Left renal cortex interstitium (tissue), 4 donors: ENCODE measurements around the gene HPS4. TPM values are rescaled to one million over a fixed set of nuclear protein-coding genes. Genes with fewer than 3 reads are reported as not detected.
"Not testable (repeated sequence)": the region's sequence is repeated elsewhere in the genome, so short reads cannot be mapped to it uniquely, and the experiment has no call there.

ENCODE experiments used
- DNase-seq, 4 donors: peaks; one replicate each; pipeline ENCODE4 v3.0.0-alpha.2; 2013; ENCODE audit warnings: low read depth in 4 of 4, low spot score in 2 of 4, missing footprints in 1 of 4
- polyA plus RNA-seq, 4 donors: library from polyadenylated mRNA; unstranded; fragments of 120-200 nt; gene quantifications; one replicate each; pipeline ENCODE4 v1.2.1, GENCODE V29; 2013; ENCODE audit not compliant: insufficient read length in 4 of 4

HPS4 gene
- 10 to 100 TPM; 27.8 to 42.2 (median 36.5) TPM for polyA plus RNA-seq

- DNase-seq: peak; percentile 70 to 86 (median 85)
These were observed at the start of gene HPS4, which contains the start of gene SRRD for GRCh38 chr22:26483439-26484359. Gene HPS4 (minus strand): TSS chr22:26483783. CDS start chr22:26481762, 2,021 bp downstream. Gene SRRD (plus strand): TSS chr22:26483877. CDS start chr22:26483891, 14 bp downstream.

GRCh38 chr22:26529345-26529744 lies 45.8 kb upstream of the HPS4 start:
- DNase-seq: no peak

DNA sequence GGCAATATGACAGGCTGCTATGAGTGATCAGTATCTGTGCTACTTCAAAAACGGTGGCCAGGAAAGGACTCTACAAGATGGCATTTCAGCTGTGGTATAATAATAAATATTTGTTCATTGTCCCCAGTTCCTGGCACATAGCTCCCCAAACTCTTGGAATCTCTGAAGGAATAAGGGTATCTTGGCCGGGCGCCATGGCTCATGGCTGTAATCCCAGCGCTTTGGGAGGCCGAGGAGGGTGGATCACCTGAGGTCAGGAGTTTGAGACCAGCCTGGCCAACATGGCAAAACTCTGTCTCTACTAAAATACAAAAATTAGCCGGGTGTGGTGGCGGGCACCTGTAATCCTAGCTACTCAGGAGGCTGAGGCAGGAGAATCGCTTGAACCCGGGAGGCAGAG lies 44.9 kb upstream of the HPS4 start:
- not testable (repeated sequence) for DNase-seq

DNA sequence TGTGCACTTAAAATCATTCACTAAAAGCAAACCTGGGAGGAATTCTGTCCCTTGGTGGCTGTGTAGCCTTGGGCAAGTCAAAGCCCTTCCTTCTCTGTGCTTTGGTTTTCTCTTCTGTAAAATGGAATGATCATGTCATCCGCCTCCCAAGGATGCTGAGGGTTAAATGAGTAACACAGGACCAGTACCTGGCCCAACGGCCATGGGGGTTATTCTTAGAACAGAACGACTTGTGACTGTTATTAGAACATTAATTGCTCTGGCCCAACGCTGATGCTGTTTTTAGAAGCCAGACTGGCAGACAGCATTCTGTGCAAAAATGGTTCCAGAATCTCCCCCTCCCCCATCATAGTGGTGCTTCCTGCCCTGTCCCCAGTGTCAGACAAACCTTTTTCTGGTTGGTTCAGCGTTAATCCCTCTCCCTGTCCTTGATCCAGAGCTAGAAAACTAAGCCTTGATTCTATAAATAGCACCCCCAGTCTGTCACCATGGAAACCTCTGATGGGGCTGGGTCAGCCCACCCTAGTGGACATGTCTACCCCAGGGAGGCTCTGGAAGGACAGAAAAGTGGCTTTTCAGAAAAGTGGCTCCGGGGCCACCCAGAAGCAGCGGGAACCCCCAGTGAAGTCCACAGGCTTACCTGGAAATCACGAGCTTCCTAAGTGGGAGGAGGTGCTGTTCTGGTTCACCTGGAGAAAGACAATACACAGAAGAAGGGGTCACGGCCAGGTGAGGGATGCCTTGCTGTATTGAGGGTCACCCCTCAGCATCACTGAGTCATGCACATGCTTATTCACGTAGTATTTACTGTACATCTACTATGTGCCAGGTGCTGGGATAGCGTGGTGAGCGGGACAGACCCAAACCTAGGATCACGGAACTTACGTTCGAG lies 44.2 kb upstream of the HPS4 start:
- no peak for DNase-seq

- DNase-seq: no peak
These were observed 43.6 kb upstream of the HPS4 start for GRCh38 chr22:26527167-26527566.

DNA sequence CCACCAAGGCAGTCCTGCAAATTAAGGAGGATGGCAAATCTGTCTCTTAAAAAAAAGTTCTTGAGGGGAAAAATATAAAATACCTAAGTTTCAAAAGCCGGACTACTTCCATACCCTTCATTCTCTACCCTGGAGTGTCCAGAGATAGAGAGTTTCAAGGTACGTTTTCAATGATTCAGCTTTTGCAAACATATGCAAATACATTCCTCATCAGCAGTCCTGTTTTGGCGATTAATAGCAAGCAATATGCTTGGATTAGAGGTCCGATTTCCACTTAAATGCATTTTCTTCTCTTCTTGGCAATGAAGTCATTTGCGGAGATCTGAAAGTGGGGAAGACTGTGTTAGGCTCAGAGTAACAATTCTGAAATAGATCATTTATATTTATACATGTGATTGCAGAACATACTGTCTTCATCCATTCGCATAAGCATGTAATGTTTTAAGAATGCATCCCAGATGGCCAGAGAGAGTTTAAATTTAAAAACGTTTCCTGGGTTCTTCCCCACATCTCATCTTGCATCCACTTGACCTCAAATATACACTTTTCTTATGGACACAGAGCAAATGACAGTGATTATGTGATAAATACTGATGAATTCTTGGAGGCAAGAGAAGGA lies 42.5 kb upstream of the HPS4 start:
- DNase-seq: no peak

DNA sequence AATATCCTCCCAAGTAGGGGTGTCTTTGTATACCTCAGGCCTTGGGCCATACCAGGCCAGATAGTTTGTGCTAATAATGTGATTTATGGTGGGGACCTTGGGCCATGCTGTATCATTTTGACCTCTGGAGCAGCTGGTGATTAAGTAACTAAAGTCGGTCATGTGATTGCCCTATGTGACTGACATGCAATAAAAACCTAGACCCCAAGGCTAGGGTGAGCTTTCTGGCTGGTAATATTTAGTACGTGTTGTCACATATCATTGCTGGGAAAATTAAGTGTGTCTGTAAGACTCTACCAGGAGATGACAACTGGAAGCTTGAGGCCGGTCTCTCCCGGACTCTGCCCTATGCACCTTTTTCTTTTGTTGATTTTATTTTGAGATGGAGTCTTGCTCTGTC lies 41.3 kb upstream of the HPS4 start:
- no peak for DNase-seq

DNA sequence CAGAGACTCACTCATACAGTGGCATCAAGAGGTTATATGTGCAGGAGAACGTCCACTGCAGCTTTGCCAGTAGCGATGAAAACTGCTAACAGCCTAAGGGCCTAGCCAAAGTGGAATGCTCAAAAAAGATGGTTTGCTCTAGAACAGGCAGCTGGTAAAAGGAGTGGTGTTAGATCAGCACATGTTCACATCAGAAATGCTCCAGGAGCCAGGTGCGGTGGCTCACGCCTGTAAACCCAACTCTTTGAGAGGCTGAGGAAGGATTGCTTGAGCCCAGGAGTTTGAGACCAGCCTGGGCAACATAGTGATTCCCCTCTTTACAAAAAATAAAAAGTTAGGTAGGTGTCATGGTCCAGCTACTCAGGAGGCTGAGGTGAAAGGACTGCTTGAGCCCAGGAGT lies 39.0 kb upstream of the HPS4 start:
- no peak for DNase-seq

DNA sequence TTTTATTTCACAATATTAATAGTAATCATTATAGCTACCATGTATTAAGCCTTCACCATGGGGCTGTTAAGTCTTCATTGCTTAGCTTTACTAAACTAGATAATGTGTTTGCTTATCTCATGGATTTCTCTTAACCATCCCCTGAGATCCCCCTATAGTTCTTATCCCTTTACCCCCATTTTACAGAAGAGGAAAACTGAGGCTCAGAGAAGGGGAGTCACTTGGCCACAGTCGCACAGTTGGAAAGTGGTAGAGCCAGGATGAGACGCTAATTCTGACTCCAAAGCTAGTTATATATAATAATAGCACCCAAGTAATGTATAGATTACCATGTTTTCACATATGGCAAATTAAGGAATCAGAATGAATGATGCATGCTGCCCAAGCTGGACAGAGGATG lies 38.4 kb upstream of the HPS4 start:
- no peak for DNase-seq

DNA sequence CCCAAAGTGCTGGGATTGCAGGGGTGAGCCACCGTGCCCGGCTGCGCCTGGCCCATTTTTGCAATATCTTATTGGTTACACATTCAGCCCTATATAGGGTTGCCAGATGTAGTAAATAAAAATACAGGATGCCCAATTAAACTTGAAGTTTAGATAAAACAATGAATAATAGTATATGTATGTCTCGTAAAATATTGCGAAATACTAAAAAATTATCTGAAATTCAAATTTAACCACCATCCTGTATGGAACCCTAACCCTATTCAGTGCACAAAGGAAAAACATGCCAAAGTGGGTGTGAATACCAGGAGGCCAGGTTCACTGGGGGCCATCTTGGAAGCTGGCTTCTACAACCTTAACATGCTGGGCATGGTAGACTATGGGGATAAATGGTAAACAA lies 33.8 kb upstream of the HPS4 start:
- no peak for DNase-seq

- no peak for DNase-seq
These were observed 32.9 kb upstream of the HPS4 start for GRCh38 chr22:26516503-26516902.

DNA sequence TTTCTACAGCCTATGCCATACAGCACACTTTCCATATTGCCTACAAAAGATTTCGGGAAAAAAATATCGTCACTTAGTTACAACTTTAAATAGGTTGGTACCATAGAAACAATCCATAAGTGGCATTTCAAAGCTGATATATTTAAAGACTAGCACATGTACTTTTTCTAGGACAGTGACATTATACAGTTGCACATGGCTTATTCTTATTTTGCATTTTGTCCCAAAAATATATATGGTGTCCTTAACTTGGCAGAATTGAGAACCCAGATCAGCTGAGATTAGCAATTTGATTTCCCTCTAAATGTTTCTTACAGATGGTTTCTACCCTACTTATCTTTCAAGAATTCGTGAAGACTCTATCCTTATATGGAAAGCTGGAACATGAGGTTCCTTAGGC lies 32.3 kb upstream of the HPS4 start:
- no peak for DNase-seq

- DNase-seq: no peak
These were observed 31.0 kb upstream of the HPS4 start for GRCh38 chr22:26514419-26515161.

GRCh38 chr22:26513838-26514237 lies 30.3 kb upstream of the HPS4 start:
- no peak for DNase-seq

DNA sequence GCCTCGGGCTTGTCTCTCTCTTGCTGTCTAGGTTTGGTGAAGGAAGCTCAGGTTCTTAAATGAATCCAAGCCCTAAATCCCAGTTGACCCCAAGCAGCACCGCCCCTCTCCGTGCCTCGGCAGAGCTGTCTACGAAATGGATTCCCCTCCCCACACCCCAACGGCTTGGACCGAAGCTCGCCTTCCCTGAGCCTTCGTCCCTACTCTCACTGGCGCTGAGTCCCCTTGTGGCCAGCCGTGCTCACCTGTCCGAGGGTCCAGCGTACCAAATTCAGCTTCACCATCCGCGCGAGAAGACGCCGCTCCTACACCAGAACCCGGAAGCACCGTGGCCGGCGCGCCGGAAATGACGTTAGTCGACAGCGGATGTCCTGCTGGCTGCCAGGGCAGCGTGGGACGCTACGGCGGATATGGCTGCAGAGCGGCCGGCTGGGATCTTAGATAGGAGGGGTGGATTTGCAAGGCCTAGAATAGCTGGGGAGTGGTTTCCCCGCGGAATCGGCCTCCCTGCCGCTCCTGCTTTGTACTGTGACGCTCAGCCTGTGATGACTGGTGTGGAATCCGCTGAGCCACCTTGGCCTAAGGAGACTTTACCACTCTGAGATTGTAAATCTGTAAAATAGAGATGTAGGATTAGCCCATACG lies 28.7 kb upstream of the HPS4 start, which contains the start of gene TFIP11:
Gene TFIP11, minus strand, starts transcription at position 325 of the 645 bp plus-strand sequence. CDS start 2,201 bp downstream, outside the sequence.
- DNase-seq: peak; percentile 66 to 90 (median 80)

GRCh38 chr22:26508148-26508547 lies 24.6 kb upstream of the HPS4 start:
- no peak for DNase-seq

DNA sequence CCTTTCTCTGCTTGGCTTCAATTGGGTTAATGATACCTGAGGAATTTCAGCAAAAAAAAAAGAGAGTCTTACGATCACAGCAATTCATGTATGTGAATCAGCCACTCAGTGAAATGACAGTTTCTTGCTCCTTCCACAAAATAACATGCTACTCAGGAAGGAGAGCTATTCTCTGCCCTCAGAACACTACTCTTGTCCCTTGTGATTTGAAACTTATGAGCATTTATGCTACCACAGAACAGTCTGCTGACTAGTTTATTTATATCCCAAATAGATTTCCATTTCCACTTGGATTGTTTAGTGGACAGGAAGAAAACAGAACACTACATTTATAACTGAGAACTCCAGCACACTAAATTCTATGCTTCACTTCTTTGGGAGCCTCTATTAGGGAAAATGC lies 20.2 kb upstream of the HPS4 start:
- DNase-seq: no peak

DNA sequence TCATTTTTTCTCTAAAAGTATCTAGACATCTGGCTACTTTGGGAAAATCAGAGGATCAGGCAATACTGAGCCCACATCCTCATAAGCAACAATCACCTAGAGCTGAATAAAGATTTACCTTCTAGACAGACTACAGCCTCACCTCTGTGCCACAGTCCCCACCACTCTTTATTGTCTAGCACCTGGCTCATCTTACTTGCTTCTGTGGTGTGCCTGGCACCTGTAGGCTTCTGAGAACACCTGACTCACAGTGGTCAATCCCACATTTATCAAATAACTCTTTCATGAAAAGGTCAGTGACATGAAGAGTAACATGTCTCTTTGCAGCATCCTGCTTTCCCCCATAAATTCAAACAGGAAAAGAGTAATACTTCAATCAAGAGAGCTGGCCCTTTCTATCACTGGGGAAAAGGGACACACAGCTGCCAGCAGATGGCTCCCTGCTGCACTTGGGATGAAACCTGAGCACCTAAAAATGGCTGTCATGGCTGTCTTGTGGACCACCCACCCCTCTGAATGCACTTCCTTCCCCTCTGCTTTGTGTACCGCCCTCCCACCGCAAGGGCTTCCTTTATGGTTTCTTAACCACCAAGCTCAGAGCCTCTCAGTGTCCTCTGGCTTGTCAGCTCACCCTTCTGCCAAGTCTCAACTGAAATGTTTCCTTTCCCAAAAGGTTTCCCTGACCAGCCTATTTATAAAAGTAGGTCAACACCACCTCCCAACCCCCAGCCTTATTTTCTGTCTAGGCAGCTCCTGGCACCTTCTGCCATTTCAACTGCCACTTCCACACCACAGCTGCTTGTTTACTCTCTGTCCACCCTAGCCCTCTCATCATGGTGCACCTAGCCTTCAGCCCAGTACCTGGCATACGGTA lies 19.3 kb upstream of the HPS4 start:
- no peak for DNase-seq

- DNase-seq: no peak
These were observed 18.4 kb upstream of the HPS4 start for GRCh38 chr22:26501996-26502395.
